RWPE1 (cell line): ENCODE results near the gene SORBS1.

ENCODE experiments used
- CTCF ChIA-PET: fragments of 350-600 bp; sonication (Branson Sonifier 250); formaldehyde crosslinking; extraction: SDS; loops from one replicate; lab custom pipeline; 2021; lab: Yijun Ruan, JAX
- POLR2A ChIA-PET: fragments of 400-600 bp; formaldehyde crosslinking; extraction: SDS; loops from one replicate; lab custom pipeline; 2020; ENCODE audit warnings: antibody characterized with exemption; ENCODE audit not compliant: low non-redundant PET; lab: Yijun Ruan, JAX
- DNase-seq: peaks from one replicate; pipeline ENCODE4 v3.0.0; 2012; ENCODE audit warnings: low spot score
- H3K27ac ChIP-seq: fragments of 450-650 bp; 2 replicates; pipeline ENCODE4 v1.5.1; 2017
- TF ChIP-seq, protein P1 (sequence below): fragments of 450-650 bp; conservative IDR thresholded peaks from 2 replicates; pipeline ENCODE4 v1.5.1; 2017; ENCODE audit warnings: low read depth, mild to moderate bottlenecking

SORBS1 gene

DNA sequence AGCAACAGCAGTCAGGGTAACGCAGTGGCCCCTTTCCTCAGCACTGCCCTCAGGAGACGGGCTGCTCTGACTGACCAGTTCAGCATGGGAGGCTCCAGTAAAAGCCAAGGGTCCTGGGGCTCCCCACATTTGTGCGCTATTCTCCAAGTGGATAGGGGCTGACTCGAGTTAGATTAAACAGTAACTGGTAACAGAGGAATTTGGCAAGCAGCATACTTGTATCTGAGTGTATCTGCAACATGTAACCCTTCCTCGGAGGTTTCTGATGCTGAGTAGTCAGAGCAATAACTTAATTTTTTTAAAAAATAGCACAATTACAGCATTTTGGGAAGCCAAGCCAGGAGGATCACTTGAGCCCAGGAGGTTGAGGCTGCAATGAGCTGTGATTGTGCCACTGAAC, 22.8 kb downstream of the SORBS1 start:
- POLR2A ChIA-PET: no interaction called here
- no peak overlapping the region for H3K27ac ChIP-seq
- TF ChIP-seq, protein P1, sequence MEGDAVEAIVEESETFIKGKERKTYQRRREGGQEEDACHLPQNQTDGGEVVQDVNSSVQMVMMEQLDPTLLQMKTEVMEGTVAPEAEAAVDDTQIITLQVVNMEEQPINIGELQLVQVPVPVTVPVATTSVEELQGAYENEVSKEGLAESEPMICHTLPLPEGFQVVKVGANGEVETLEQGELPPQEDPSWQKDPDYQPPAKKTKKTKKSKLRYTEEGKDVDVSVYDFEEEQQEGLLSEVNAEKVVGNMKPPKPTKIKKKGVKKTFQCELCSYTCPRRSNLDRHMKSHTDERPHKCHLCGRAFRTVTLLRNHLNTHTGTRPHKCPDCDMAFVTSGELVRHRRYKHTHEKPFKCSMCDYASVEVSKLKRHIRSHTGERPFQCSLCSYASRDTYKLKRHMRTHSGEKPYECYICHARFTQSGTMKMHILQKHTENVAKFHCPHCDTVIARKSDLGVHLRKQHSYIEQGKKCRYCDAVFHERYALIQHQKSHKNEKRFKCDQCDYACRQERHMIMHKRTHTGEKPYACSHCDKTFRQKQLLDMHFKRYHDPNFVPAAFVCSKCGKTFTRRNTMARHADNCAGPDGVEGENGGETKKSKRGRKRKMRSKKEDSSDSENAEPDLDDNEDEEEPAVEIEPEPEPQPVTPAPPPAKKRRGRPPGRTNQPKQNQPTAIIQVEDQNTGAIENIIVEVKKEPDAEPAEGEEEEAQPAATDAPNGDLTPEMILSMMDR: no peak
- no peak for DNase-seq
- CTCF ChIA-PET: no interaction called here

DNA sequence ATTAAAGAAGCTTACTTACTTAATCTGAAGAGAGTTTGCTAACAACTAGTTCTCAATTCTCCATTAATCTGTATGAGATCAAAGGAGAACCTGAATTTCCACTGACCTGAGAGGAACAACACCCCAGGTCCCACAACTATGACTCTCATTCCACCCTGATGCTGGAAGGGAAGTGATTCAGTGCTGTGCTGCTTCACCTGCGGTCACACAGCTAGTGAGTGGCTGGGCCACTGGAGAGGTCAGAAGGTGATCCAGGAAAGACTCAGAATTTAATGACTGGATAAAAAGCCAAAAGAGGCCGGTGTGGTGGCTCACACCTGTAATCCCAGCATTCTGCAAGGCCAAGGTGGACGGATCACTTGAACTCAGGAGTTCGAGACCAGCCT, 23.6 kb downstream of the SORBS1 start:
- TF ChIP-seq, protein P1: no peak
- DNase-seq: peak; percentile 30
- POLR2A ChIA-PET: no interaction called here
- H3K27ac ChIP-seq: no peak overlapping the region
- CTCF ChIA-PET: interaction anchor here (0.5 kb wide), 1 partner anchor 22 kb away, joined by 3 read pairs; no protein-coding TSS in a partner anchor

DNA sequence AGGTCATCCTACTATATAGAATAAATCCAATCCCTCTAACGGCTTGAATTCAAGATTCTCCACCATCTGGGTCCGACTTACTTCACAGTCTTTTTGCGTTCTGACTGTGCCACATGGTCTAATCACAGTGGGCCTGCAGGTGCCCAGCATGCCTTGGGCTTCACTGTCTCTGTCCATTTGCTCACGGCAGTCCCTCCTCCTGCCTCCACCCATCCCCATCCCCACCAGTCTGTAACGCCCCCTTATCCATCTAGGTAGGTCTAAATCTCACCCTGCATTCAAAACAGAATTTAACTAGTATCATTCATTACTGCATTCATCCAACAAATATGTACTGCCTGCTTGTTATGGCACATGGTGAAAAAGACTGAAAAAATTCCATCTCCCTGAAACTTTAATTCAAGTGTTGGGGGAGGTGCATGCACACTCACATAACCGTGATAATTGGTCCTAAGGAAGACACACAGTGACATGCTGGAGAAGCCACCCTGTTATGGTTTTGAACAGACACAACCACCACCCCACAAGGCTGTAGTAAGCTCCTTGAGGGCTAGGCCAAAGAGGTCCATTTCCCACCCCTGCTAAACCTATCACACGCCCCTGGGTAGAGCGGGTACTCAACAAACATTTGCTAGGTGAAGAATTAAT, 24.2 kb downstream of the SORBS1 start:
- CTCF ChIA-PET: no interaction called here
- TF ChIP-seq, protein P1: no peak
- POLR2A ChIA-PET: no interaction called here
- H3K27ac ChIP-seq: no peak overlapping the region
- DNase-seq: no peak

DNA sequence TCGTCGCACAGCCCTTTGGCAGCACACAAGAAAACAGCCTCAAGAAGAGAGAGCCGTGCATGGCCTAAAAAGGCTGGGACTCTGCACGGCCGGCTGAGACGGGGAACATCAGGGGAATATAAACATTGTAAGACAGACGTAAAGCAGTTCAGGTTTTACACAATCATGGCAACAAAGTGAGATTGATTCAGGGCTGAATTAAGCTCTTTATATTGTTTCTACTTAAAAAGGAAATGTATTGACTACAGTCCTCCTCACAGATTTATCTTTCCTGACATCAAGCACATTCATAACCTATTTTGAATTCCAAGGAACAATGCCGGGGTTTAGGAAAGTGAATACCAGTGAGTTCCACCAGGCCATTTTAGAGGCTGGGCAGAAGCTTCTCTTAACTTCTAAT, 25.2 kb downstream of the SORBS1 start:
- TF ChIP-seq, protein P1: no peak
- CTCF ChIA-PET: no interaction called here
- no peak overlapping the region for H3K27ac ChIP-seq
- DNase-seq: no peak
- POLR2A ChIA-PET: no interaction called here

DNA sequence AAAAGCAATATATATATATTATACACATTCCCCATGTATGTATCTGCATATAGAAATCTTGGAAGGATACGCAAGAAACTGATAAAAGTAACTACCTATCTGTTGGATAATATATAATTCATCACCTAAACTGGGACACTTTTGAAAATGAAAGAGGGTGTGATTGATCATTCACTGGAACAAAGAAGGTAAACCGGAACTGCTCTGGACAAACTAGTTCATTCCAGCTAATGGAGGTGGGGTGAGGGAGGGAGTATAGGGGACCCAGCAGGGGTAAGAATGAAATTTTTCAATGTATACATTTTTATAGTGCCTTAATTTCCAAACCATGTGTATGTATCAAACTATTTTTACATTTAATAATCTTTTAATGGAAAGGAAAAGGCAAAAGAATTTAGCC, 25.6 kb downstream of the SORBS1 start:
- POLR2A ChIA-PET: no interaction called here
- TF ChIP-seq, protein P1: no peak
- H3K27ac ChIP-seq: no peak overlapping the region
- no peak for DNase-seq
- CTCF ChIA-PET: no interaction called here

DNA sequence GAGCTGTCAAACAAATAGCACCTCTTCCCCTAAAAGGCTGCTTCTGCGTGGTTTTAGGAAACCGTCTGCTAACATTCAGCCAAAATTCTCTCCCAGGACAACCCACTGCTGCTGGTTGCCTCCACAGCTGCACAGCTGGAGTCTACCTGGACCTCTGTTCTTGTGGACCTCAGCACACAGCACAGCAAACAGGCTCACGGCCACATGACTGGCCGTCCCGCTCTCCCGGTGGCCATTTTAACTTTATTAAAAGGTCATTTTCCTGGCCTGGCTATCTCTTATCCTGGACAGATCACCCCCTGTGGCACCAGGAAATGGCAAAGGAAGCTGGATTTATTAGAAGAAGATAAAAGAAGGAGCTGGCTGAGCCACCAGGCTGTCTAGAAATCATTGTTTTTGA, 27.6 kb downstream of the SORBS1 start:
- DNase-seq: no peak
- TF ChIP-seq, protein P1: no peak
- ChIA-PET POLR2A (no interaction called here), CTCF (interaction anchor here (0.5 kb wide), 1 partner anchor 71 kb away, joined by 3 read pairs; no protein-coding TSS in a partner anchor)
- no peak overlapping the region for H3K27ac ChIP-seq

DNA sequence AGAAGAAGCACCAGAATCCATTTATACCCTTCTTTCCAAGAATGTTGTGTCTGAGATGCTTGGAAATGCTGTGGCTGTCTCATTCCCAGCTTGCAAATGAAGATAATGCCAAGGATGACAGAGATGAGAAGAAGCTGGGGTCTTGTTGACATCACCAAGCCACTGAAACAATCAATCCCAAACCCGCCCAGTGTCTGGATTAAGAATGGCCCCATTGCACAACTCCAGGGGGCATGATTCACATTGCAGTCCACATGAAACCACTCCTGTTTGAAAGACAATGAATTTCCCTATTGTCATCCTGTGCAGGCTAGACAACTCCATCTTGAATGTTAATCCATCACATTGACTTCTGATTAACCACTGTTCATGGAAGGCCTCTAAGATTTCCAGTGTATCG, 28.6 kb downstream of the SORBS1 start:
- no peak for DNase-seq
- TF ChIP-seq, protein P1: no peak
- POLR2A ChIA-PET: no interaction called here
- H3K27ac ChIP-seq: no peak overlapping the region
- CTCF ChIA-PET: no interaction called here
